Trophoblast cell (in vitro differentiated cells and primary cell): ENCODE data around the gene NDUFA7.

Source experiments
- DNase-seq, 2 donors: peaks; one replicate each; pipeline ENCODE4 v3.0.0-alpha.2; 2016
- H2AFZ ChIP-seq: 2 replicates; pipeline ENCODE4 v1.6.1; 2013; ENCODE audit warnings: low read length, moderate library complexity, mild to moderate bottlenecking; ENCODE audit not compliant: insufficient read depth, poor library complexity
- H2AK5ac ChIP-seq: 2 replicates; pipeline ENCODE4 v1.6.1; 2013; ENCODE audit warnings: mild to moderate bottlenecking, low read length
- H2BK120ac ChIP-seq: 2 replicates; pipeline ENCODE4 v1.6.1; 2013; ENCODE audit warnings: low read length, mild to moderate bottlenecking, moderate library complexity; ENCODE audit not compliant: insufficient read depth, poor library complexity
- H2BK12ac ChIP-seq: 2 replicates; pipeline ENCODE4 v1.6.1; 2013; ENCODE audit warnings: mild to moderate bottlenecking, low read length, moderate library complexity
- H2BK5ac ChIP-seq: 2 replicates; pipeline ENCODE4 v1.6.1; 2013; ENCODE audit warnings: low read length, low read depth, moderate library complexity, mild to moderate bottlenecking; ENCODE audit not compliant: poor library complexity
- H3K14ac ChIP-seq: 2 replicates; pipeline ENCODE4 v1.6.1; 2013; ENCODE audit warnings: mild to moderate bottlenecking, low read length
- H3K18ac ChIP-seq: 2 replicates; pipeline ENCODE4 v1.6.1; 2013; ENCODE audit warnings: mild to moderate bottlenecking, low read length
- H3K23ac ChIP-seq: 2 replicates; pipeline ENCODE4 v1.6.1; 2013; ENCODE audit warnings: low read length
- H3K27ac ChIP-seq: 2 replicates; pipeline ENCODE4 v1.5.1; 2013; ENCODE audit warnings: low read depth, mild to moderate bottlenecking, inconsistent platforms, low read length, moderate library complexity
- H3K27me3 ChIP-seq: 2 replicates; pipeline ENCODE4 v1.6.1; 2013; ENCODE audit warnings: inconsistent platforms, mild to moderate bottlenecking, low read length, moderate library complexity; ENCODE audit not compliant: insufficient read depth
- H3K36me3 ChIP-seq, 2 experiments: 1 replicate in 1 of 2; 2 replicates in 1 of 2; pipeline ENCODE4 v1.6.1; 2013; ENCODE audit warnings: low read length in 2 of 2, mild to moderate bottlenecking in 2 of 2, moderate library complexity in 1 of 2; ENCODE audit not compliant: insufficient read depth in 2 of 2, control insufficient read depth in 1 of 2
- H3K4ac ChIP-seq: 2 replicates; pipeline ENCODE4 v1.6.1; 2013; ENCODE audit warnings: low read depth, mild to moderate bottlenecking, low read length, moderate library complexity
- H3K4me1 ChIP-seq, 2 experiments: 1 replicate in 1 of 2; 2 replicates in 1 of 2; pipeline ENCODE4 v1.6.1; 2013; ENCODE audit warnings: low read length in 2 of 2, mild to moderate bottlenecking in 2 of 2, moderate library complexity in 1 of 2; ENCODE audit not compliant: insufficient read depth in 2 of 2, control insufficient read depth in 1 of 2
- H3K4me2 ChIP-seq: 2 replicates; pipeline ENCODE4 v1.6.1; 2013; ENCODE audit warnings: inconsistent platforms, mild to moderate bottlenecking, low read length, moderate library complexity
- H3K4me3 ChIP-seq: 2 replicates; pipeline ENCODE4 v1.5.1; 2013; ENCODE audit warnings: mild to moderate bottlenecking, low read depth, low read length, inconsistent platforms
- H3K79me1 ChIP-seq: one replicate; pipeline ENCODE4 v1.6.1; 2013; ENCODE audit warnings: low read length
- H3K79me2 ChIP-seq: 2 replicates; pipeline ENCODE4 v1.6.1; 2013; ENCODE audit warnings: low read length, mild to moderate bottlenecking; ENCODE audit not compliant: control insufficient read depth, insufficient read depth, poor library complexity
- H3K9ac ChIP-seq: 2 replicates; pipeline ENCODE4 v1.6.1; 2013; ENCODE audit warnings: mild to moderate bottlenecking, low read length
- H3K9me3 ChIP-seq: 2 replicates; pipeline ENCODE4 v1.6.1; 2013; ENCODE audit warnings: low read depth, mild to moderate bottlenecking, control low read depth, inconsistent platforms, low read length; ENCODE audit not compliant: insufficient read depth
- H4K12ac ChIP-seq: 2 replicates; pipeline ENCODE4 v1.6.1; 2013; ENCODE audit warnings: low read depth, mild to moderate bottlenecking, low read length, moderate library complexity
- H4K8ac ChIP-seq: 2 replicates; pipeline ENCODE4 v1.6.1; 2013; ENCODE audit warnings: low read depth, mild to moderate bottlenecking, low read length, moderate library complexity
- H4K91ac ChIP-seq: one replicate; pipeline ENCODE4 v1.6.1; 2013; ENCODE audit warnings: low read depth, mild to moderate bottlenecking, low read length, moderate library complexity
- WGBS: extraction: QIAGEN DNeasy Blood & Tissue Kit; methylation state at CpG from one replicate; pipeline ENCODE4 v1.1.7; 2013; ENCODE audit warnings: missing lambda C conversion rate; ENCODE audit not compliant: insufficient read length, insufficient coverage; ENCODE audit errors: extremely low coverage; 5-methylcytosine and 5-hydroxymethylcytosine counted together

Gene NDUFA7

GRCh38 chr19:8311461-8312260 lies 9.5 kb downstream of the NDUFA7 start:
- Histone ChIP-seq H3K4me2 (no peak overlapping the region), H2AK5ac (no peak overlapping the region), H3K14ac (no peak overlapping the region), H4K91ac (no peak overlapping the region), H3K9ac (no peak overlapping the region), H4K12ac (no peak overlapping the region), H4K8ac (no peak overlapping the region), H3K18ac (no peak overlapping the region), H3K23ac (no peak overlapping the region), H3K27me3 (no peaks in the 10 kb centered on the region), H3K79me2 (no peaks in the 10 kb centered on the region), H3K4me1 (peaks cover 8 to 9% of the 10 kb centered on the region in 2 experiments), H2BK12ac (no peak overlapping the region), H3K4ac (no peak overlapping the region), H2BK120ac (no peak overlapping the region), H3K4me3 (no peak overlapping the region), H3K9me3 (no peaks in the 10 kb centered on the region), H3K79me1 (peaks cover 2% of the 10 kb centered on the region), H2AFZ (no peak overlapping the region), H2BK5ac (no peak overlapping the region), H3K36me3 (peaks cover 44 to 50% of the 10 kb centered on the region in 2 experiments), H3K27ac (no peak overlapping the region)
- DNase-seq = peak in 1 of 2 donors; percentile 32
- no CpG with 5 or more reads among the region's 16 CpGs for WGBS

- no peak overlapping the region for H4K12ac ChIP-seq
- H3K23ac ChIP-seq = no peak overlapping the region
- H3K4ac ChIP-seq = no peak overlapping the region
- H3K18ac ChIP-seq = no peak overlapping the region
- peaks cover 36 to 41% of the 10 kb centered on the region in 2 experiments for H3K36me3 ChIP-seq
- no peaks in the 10 kb centered on the region for H3K79me2 ChIP-seq
- no peak overlapping the region for H3K4me3 ChIP-seq
- H2BK12ac ChIP-seq = no peak overlapping the region
- H3K27me3 ChIP-seq = no peaks in the 10 kb centered on the region
- DNase-seq = no peak
- H2BK5ac ChIP-seq = no peak overlapping the region
- no peak overlapping the region for H2AFZ ChIP-seq
- no peak overlapping the region for H2AK5ac ChIP-seq
- no peak overlapping the region for H4K91ac ChIP-seq
- no peaks in the 10 kb centered on the region for H3K9me3 ChIP-seq
- no CpG with 5 or more reads among the region's 17 CpGs for WGBS
- H3K14ac ChIP-seq = no peak overlapping the region
- H3K4me2 ChIP-seq = no peak overlapping the region
- no peak overlapping the region for H2BK120ac ChIP-seq
- no peak overlapping the region for H4K8ac ChIP-seq
- H3K27ac ChIP-seq = no peak overlapping the region
- H3K79me1 ChIP-seq = peaks cover 2% of the 10 kb centered on the region
- peaks cover 8 to 11% of the 10 kb centered on the region in 2 experiments for H3K4me1 ChIP-seq
- no peak overlapping the region for H3K9ac ChIP-seq
These were observed 10.7 kb downstream of the NDUFA7 start for GRCh38 chr19:8310342-8311055.

DNA sequence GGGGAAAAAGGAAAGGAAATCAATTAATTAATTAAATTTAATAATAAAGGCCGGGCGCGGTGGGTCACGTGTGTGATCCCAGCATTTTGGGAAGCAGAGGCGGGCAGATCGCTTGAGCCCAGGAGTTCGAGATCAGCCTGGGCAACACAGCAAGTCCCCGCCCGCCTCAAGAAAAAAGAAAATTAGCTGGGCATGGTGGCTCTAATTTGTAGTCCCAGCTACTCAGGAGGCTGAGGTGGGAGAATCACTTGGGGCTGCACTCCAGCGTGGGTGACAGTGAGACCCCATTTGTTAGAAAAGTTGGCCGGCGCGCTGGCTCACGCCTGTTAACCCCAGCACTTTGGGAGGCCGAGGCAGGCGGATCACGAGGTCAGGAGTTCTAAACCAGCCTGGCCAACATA lies 12.3 kb downstream of the NDUFA7 start:
- no peak overlapping the region for H4K12ac ChIP-seq
- peaks cover 28 to 31% of the 10 kb centered on the region in 2 experiments for H3K36me3 ChIP-seq
- H4K91ac ChIP-seq = no peak overlapping the region
- no peak overlapping the region for H3K23ac ChIP-seq
- H3K14ac ChIP-seq = no peak overlapping the region
- no peaks in the 10 kb centered on the region for H3K27me3 ChIP-seq
- peaks cover 2% of the 10 kb centered on the region for H3K79me1 ChIP-seq
- H2AK5ac ChIP-seq = no peak overlapping the region
- H3K4ac ChIP-seq = no peak overlapping the region
- peaks cover 2% of the 10 kb centered on the region for H3K9me3 ChIP-seq
- H3K79me2 ChIP-seq = no peaks in the 10 kb centered on the region
- H3K18ac ChIP-seq = no peak overlapping the region
- H3K27ac ChIP-seq = no peak overlapping the region
- no peak overlapping the region for H4K8ac ChIP-seq
- H2BK12ac ChIP-seq = no peak overlapping the region
- H3K9ac ChIP-seq = no peak overlapping the region
- H3K4me2 ChIP-seq = peak overlapping the region; percentile 80
- H3K4me3 ChIP-seq = no peak overlapping the region
- DNase-seq = no peak
- H2AFZ ChIP-seq = no peak overlapping the region
- H3K4me1 ChIP-seq = peaks cover 8 to 11% of the 10 kb centered on the region in 2 experiments
- WGBS = no CpG with 5 or more reads among the region's 17 CpGs
- H2BK5ac ChIP-seq = no peak overlapping the region
- H2BK120ac ChIP-seq = no peak overlapping the region

- H3K9me3 ChIP-seq = peaks cover 2% of the 10 kb centered on the region
- H3K18ac ChIP-seq = no peak within 1 kb of the TSS
- no peaks in the 10 kb centered on the region for H3K79me2 ChIP-seq
- H4K12ac ChIP-seq = peak within 1 kb of the TSS; percentile 20
- peak within 1 kb of the TSS; percentile 76 for H3K4me3 ChIP-seq
- H3K79me1 ChIP-seq = peaks cover 2% of the 10 kb centered on the region
- no peak within 1 kb of the TSS for H3K27ac ChIP-seq
- H3K4me2 ChIP-seq = peak within 1 kb of the TSS; percentile 80
- peak within 1 kb of the TSS; percentile 3 for H4K8ac ChIP-seq
- no peak within 1 kb of the TSS for H2BK5ac ChIP-seq
- peak within 1 kb of the TSS; percentile 33 for H4K91ac ChIP-seq
- H3K27me3 ChIP-seq = no peaks in the 10 kb centered on the region
- H2AFZ ChIP-seq = peak within 1 kb of the TSS; percentile 35
- no peak within 1 kb of the TSS for H2BK120ac ChIP-seq
- WGBS = no CpG with 5 or more reads among the region's 63 CpGs
- peaks cover 25 to 31% of the 10 kb centered on the region in 2 experiments for H3K36me3 ChIP-seq
- peaks cover 8 to 11% of the 10 kb centered on the region in 2 experiments for H3K4me1 ChIP-seq
- DNase-seq = peak; percentile 80 to 95
- H3K4ac ChIP-seq = no peak within 1 kb of the TSS
- H2AK5ac ChIP-seq = no peak within 1 kb of the TSS
- H3K14ac ChIP-seq = peak within 1 kb of the TSS; percentile 47
- H2BK12ac ChIP-seq = no peak within 1 kb of the TSS
- peak within 1 kb of the TSS; percentile 48 for H3K9ac ChIP-seq
- H3K23ac ChIP-seq = no peak within 1 kb of the TSS
These were observed 13.0 kb downstream of the NDUFA7 start, which contains the start of gene CD320 for GRCh38 chr19:8307965-8308866. Gene CD320, minus strand, starts transcription at chr19:8308358. Its CDS starts 68 bp downstream, at chr19:8308290.
